Right ventricle myocardium inferior (tissue), 1 donor: Measurements from ENCODE around the gene DDO. TPM values are rescaled to one million over a fixed set of nuclear protein-coding genes. Genes with fewer than 3 reads are reported as not detected.
A peak's percentile ranks its signal among the peaks of the same experiment; 100 is the strongest.

Experiments used
- ATAC-seq: fragments of 200-7000 bp; cut with Tn5 transposase; one replicate; pipeline ENCODE4 v1.9.1; 2020; ENCODE audit warnings: mild to moderate bottlenecking, moderate library complexity
- DNase-seq: peaks from one replicate; pipeline ENCODE4 v3.0.0; 2021; ENCODE audit errors: missing footprints
- intact Hi-C: fragments of 100-400 bp; cut with DNase I; formaldehyde crosslinking; loops from one replicate; pipeline ENCODE4 v1.11.0; 2022
- total RNA-seq: library from RNA; stranded (reverse); fragmentation: NEBNext Ultra II Directional; extraction: Animal tissue kit (Norgen Biotek cat#: 25700); gene quantifications from one replicate; pipeline ENCODE4 v1.2.1, GENCODE V29; 2021
- donor health status: DM: no; HTN: yes; CAD: no; lungs with severe emphysema.

The DDO gene
- total RNA-seq, 1 donor from 2014 or later, result 29.7 TPM

- ATAC-seq, result peak; percentile 35
- intact Hi-C loops, result loop anchor here (2.0 to 5.0 kb wide), 2 partner anchors 333 to 687 kb away; no protein-coding TSS in a partner anchor
- DNase-seq, result no peak
Measured at GRCh38 chr6:110389689-110390382, 25.5 kb downstream of the DDO start.

GRCh38 chr6:110387986-110388385, 27.4 kb downstream of the DDO start:
- DNase-seq (no peak), ATAC-seq (no peak)
- intact Hi-C loops, result no loop called here

DNA sequence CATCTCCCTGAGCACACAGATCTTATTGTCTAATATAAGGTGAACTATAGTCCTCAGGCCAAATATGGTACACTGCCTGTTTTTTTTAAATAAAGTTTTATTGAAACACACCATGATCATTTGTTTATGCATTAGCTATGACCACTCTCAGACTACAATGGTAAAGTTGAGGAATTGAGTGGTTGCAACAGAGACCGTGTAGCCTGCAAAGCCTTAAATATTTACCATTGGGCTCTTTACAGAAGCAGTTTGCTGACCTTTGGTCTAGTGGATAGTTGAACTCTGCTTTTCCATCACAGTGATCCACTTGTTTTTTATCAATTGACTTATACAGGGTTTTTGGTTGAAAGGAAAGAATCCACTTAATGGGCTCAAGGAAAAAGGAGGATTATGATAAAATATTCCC, 29.9 kb downstream of the DDO start:
- no peak for DNase-seq
- ATAC-seq, result no peak
- intact Hi-C loops, result no loop called here

DNA sequence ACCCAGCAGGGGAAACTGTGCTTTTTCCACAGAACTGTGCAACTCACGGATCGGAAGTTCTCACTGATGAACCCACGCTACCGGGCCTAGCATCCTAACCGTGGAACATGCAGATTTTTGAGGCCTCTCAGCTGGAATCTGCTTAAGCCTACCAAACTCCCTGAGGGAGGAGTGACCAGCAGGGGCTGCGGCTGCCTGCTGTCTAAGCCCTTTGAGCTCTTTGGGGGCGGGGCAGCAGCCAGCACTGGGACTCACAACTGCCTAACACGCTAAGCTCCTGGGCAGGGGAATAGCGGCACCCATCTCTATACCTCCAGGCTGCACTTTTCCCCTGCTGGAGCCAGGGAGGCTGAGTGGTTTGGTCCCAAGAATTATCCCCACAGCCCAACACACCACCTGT, 36.8 kb downstream of the DDO start:
- no peak for ATAC-seq
- no peak for DNase-seq
- intact Hi-C loops, result no loop called here

DNA sequence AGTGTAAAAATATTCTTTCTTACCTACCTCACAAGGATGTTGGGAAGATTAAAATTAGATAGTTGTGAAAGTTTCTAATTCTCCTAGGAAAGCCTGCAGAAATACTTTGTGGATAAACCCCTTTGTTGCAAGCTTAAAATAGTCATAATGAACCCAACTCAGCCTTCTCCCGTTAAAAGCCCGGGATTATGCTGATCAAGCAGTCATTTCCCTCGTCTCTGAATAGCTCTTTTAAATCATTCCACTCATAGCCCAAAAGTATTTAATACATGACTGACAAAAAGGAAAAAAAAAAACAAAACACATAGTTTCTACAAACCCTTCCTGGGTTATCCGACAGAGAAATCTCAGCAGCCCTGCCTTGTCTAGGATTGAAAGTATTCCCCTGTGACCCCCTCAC, 46.3 kb downstream of the DDO start:
- ATAC-seq (no peak), DNase-seq (no peak)
- intact Hi-C loops, result no loop called here

GRCh38 chr6:110368284-110368683, 47.1 kb downstream of the DDO start:
- intact Hi-C loops, result no loop called here
- ATAC-seq (no peak), DNase-seq (no peak)

- DNase-seq, result no peak
- no peak for ATAC-seq
- intact Hi-C loops, result no loop called here
Measured at GRCh38 chr6:110367825-110368224, 47.5 kb downstream of the DDO start.

DNA sequence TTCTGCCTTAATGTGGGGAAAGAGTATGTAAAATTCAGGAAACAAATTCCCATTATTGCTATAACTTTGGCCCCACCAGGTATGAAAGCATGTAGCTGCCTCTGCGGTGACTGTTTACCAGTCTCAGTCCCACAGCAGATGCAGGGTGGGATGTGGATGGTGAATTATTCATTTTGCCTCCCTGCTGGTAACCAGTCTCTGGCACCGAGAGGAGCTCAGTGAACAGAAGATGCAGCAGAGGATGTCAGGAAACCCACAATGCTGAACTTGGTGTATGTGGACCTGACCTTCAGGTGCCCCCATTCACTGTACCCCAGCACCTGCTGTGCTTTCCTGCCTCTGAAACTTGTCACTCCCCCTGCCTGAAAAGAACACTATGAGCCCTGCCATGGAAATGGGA, 48.4 kb downstream of the DDO start:
- DNase-seq (no peak), ATAC-seq (no peak)
- intact Hi-C loops, result no loop called here

DNA sequence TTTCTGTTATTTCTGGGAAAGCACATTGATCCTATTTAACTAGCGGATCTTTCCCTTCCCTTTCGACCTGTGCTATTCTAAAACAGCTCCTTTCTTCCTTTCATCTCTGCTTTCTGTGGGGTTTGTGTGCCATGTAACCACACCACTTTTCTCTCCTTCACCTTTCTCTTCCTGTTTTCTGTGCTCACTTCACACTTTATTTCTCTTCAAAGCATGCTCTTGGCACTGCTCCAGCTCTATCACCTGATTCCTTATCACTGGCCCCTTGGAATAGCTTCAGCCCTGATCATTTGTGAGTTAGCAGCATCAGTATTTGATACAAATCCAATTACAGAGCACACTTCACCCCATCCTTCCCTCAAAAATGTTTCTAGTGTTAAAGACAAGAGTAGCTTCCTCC, 49.1 kb downstream of the DDO start:
- ATAC-seq (no peak), DNase-seq (no peak)
- intact Hi-C loops, result no loop called here

DNA sequence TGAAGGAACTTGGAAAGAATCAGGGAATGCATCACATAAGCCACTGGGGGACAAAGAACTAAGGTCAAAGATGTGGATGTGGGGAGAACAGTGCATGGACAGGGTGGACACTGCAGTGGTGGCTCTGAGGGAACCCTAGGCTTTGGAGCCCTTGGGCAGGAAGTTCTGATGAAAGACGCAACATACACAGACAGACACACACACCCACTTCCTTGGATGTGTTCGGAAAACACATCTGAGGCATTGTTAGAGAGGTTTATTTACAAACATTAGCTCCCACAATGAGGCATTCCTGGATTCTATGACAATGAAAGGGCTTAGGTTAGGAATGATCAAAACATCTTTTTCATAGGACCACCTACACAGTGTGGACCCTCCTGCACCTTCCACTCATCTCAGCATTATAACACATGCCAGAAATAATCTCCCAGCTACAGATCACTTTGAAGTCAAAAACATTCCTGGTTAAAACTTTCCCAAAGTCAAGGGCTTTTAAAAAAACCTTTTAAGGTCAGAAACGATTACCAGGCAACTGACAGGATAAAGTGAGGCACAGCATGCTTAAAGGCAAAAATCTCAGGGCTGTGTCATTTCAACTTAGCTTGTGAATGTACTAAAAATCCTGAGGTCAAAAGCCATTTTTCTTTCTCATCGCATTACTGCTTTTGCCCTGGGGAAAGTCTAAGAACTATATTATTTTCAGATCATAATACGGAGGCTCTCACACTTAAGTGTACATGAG, 50.8 kb downstream of the DDO start:
- intact Hi-C loops, result no loop called here
- DNase-seq (no peak), ATAC-seq (no peak)

DNA sequence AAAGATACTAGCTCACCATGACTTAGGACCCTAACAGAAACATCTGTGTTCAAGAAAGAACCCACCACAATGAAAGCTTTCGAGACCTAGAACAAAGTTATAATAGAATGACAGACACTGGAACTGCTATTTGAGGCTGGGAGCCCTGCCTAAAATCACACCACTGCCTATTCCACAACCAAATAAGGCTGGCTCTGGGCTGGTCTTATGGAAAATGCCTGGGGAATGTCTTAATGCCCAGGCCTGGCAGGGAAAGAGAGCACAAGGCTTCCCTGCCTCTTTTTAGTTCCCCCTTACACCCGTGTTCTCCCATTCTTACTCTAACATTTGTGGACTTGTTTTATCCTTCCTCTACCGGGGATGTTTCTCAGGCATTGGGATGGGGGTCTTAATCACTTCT, 51.6 kb downstream of the DDO start:
- peak; percentile 46 for ATAC-seq
- intact Hi-C loops, result no loop called here
- DNase-seq, result no peak

- intact Hi-C loops, result no loop called here
- no peak for ATAC-seq
- DNase-seq, result no peak
Measured at GRCh38 chr6:110360676-110361075, 54.7 kb downstream of the DDO start.

GRCh38 chr6:110359556-110359955, 55.8 kb downstream of the DDO start:
- DNase-seq, result no peak
- intact Hi-C loops, result no loop called here
- ATAC-seq, result no peak

DNA sequence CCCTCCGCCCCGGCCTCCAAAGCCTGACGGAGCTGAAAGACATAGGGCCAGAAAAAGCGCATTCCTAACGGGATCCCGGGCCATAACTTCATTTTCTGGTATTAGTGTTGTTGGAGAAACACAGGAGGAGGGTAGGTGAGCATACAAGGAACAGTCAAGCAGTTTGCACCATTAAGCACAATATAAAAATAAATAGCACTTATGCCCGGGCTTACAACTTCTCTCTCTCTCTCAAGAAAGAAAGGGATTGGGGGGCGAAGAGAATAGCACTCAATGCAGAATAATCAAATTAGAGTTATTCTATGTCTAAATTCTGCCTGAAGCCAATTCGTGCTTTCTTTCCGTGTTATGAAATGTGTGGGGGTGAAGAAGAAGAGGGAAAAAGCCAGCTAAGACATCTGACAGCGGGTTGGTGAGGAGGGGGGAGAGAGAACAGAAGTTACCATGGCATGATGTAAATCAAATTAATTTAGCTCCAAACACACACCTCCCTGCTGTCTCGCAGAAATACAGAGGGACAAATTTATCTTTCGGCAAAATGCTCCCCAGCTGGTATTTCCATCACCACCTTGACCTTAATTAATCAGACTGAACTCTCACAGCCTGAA, 56.7 kb downstream of the DDO start:
- no peak for ATAC-seq
- no peak for DNase-seq
- intact Hi-C loops, result no loop called here

DNA sequence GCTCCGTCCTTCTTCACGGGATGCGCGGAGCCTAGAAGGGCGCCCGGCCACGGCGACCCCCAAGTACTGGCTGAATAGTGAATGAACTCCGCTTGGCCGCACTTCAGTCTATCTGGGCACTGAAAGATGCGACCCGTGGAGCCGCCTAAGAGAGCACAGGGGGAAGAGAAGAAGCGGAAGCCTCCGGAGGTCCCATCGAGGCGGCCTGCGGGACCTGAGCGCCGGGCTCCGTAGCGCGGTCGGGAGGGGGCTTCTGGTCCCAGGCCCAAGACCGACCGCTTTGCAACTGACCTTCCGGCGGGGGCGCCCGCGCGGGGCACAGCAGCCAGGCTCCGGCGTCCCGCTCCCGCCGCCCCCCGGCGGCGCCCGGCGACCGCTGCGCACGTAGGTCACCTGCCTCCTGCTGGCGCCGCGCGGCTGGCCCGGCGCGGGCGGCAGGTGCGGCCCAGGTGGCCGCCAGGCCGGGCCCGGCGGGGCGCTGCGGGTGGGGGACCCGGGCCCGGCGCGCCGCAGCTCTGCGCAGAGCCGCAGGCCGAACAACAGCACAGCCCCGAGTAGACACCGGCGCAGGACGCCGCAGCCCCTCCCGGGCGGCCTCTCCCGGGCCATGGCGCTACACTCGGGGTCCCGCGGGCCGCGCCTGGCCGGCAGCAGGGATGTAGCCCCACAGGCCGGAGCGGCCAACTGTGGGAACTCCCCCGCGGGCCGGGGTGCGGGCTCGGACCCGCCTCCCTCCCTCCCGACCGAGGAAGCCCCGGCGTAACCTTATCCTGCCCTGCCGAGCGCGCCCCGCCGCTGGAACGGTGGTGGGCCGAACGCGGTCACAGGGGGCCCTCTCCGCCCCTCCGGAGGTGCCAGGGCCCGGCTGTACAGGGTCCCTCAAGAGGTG, 57.5 kb downstream of the DDO start, which contains the start of gene METTL24:
Gene METTL24, minus strand, starts transcription at position 686 of the 889 bp plus-strand sequence. Its CDS starts 77 bp downstream, at position 609.
- intact Hi-C loops, result no loop called here
- DNase-seq (no peak), ATAC-seq (peak; percentile 62)

GRCh38 chr6:110357298-110357663, 58.1 kb downstream of the DDO start:
- no peak for DNase-seq
- intact Hi-C loops, result no loop called here
- peak; percentile 43 for ATAC-seq

DNA sequence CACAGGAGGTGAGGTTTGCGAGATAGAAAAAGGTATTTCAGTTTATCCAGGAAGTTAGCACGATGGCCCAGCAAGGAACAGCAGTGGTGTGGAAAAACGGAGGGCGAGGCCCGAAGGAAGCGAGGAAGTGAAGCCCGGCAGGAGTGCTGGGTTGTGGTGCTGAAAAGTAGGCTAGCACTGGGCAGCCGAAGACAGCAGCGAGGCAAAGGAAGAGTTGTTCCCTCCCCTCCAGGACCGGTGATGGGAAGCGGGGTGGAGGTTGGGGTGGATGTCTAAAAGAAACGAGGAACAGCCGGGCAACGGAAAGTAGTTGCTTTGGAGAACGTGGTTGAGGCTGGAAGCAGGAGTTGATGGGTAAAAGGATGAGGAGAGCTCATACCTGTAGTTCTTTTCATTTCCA, 58.6 kb downstream of the DDO start:
- intact Hi-C loops, result no loop called here
- ATAC-seq, result no peak
- DNase-seq, result no peak

GRCh38 chr6:110355727-110356126, 59.6 kb downstream of the DDO start:
- no peak for ATAC-seq
- DNase-seq, result no peak
- intact Hi-C loops, result no loop called here

DNA sequence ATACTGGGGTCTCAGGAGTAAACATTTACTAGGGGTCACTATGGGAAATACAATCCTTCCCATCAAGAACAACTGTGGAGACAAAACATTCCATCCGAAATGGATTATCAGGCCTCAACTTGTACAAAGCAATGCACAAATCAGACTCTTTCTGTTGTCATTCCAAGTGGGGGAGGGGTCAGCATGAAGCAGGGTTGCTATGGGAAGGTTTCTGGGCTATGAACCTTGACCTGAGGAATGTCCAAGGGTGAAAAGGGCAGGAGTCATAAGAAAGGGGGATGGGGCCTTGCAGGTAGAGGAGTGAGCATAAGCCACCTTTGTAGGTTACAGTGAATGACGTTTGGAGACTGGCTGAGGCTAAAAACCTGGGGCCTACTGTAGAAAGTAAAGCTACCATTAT, 60.4 kb downstream of the DDO start:
- DNase-seq, result no peak

More for the DNA sequence above, 60.4 kb downstream of the DDO start:
- no peak for ATAC-seq
- intact Hi-C loops, result no loop called here
